Ishikawa (cell line): ENCODE measurements around the gene TMEM100.

ENCODE experiments used
- CEBPB ChIP-seq: IDR thresholded peaks from 2 replicates; pipeline ENCODE4 v1.6.1; 2012
- CREB1 ChIP-seq: IDR thresholded peaks from 2 replicates; pipeline ENCODE4 v1.6.1; 2012; ENCODE audit warnings: low read depth
- EGR1 ChIP-seq: IDR thresholded peaks from 2 replicates; pipeline ENCODE4 v1.6.1; 2012
- EP300 ChIP-seq: IDR thresholded peaks from 2 replicates; pipeline ENCODE4 v1.6.1; 2012; ENCODE audit warnings: borderline replicate concordance
- FOXM1 ChIP-seq: IDR thresholded peaks from 2 replicates; pipeline ENCODE4 v1.6.1; 2012; ENCODE audit warnings: low read depth, borderline replicate concordance
- MAX ChIP-seq: IDR thresholded peaks from 2 replicates; pipeline ENCODE4 v1.6.1; 2012
- NFIC ChIP-seq: IDR thresholded peaks from 2 replicates; pipeline ENCODE4 v1.6.1; 2012
- RAD21 ChIP-seq: IDR thresholded peaks from 2 replicates; pipeline ENCODE4 v1.6.1; 2012; ENCODE audit warnings: low read depth
- REST ChIP-seq: IDR thresholded peaks from 2 replicates; pipeline ENCODE4 v1.6.1; 2012; ENCODE audit warnings: low read depth, mild to moderate bottlenecking
- TAF1 ChIP-seq: IDR thresholded peaks from 2 replicates; pipeline ENCODE4 v1.6.1; 2012; ENCODE audit warnings: low read depth, mild to moderate bottlenecking
- TCF12 ChIP-seq: IDR thresholded peaks from 2 replicates; pipeline ENCODE4 v1.6.1; 2012; ENCODE audit warnings: low read depth
- TEAD4 ChIP-seq: IDR thresholded peaks from 2 replicates; pipeline ENCODE4 v1.6.1; 2012
- YY1 ChIP-seq: IDR thresholded peaks from 2 replicates; pipeline ENCODE4 v1.6.1; 2012; ENCODE audit warnings: low read depth
- ZBTB7A ChIP-seq: IDR thresholded peaks from 2 replicates; pipeline ENCODE4 v1.6.1; 2012; ENCODE audit warnings: low read depth
- TF ChIP-seq, protein P1 (sequence below): IDR thresholded peaks from 2 replicates; pipeline ENCODE4 v1.6.1; 2012

TMEM100 gene

GRCh38 chr17:55708175-55708974 is 14.3 kb downstream of the TMEM100 start:
- TF ChIP-seq CREB1 (no peak), CEBPB (no peak), TCF12 (no peak), EP300 (no peak), EGR1 (no peak), NFIC (no peak), REST (no peak), FOXM1 (no peak), TAF1 (no peak), RAD21 (no peak), TEAD4 (no peak), YY1 (no peak), MAX (no peak), ZBTB7A (no peak)
- TF ChIP-seq, protein P1, sequence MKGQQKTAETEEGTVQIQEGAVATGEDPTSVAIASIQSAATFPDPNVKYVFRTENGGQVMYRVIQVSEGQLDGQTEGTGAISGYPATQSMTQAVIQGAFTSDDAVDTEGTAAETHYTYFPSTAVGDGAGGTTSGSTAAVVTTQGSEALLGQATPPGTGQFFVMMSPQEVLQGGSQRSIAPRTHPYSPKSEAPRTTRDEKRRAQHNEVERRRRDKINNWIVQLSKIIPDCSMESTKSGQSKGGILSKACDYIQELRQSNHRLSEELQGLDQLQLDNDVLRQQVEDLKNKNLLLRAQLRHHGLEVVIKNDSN = no peak

- TF ChIP-seq FOXM1 = no peak
Observed at GRCh38 chr17:55706808-55707773, 15.6 kb downstream of the TMEM100 start.

- TF ChIP-seq, protein P1 = no peak
- TF ChIP-seq TCF12 (no peak), CREB1 (no peak), CEBPB (no peak), FOXM1 (no peak), NFIC (no peak), TAF1 (no peak)
Observed at GRCh38 chr17:55705847-55706246, 16.8 kb downstream of the TMEM100 start.

DNA sequence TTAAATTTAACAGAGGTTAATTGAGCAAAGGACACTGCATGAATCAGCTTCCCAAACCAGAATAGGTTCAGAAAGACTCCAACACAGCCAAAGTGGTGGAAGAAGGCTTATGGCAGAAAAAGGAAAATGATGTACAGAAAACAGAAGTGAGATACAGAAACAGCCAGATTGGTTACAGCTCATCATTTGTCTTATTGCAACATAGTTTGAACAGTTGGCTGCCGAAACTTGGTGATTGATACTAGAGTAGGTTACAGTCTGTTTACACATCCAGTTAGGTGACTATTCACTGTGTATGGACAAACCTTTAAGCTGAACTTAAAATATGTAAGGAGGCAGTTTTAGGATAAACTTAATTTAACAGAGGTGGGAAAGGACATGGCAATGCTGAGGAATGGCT is 18.3 kb downstream of the TMEM100 start:
- TF ChIP-seq EGR1 (no peak), CREB1 (no peak), NFIC (no peak), CEBPB (no peak), YY1 (no peak), FOXM1 (no peak), TEAD4 (no peak), TCF12 (no peak)
- TF ChIP-seq, protein P1 = no peak

DNA sequence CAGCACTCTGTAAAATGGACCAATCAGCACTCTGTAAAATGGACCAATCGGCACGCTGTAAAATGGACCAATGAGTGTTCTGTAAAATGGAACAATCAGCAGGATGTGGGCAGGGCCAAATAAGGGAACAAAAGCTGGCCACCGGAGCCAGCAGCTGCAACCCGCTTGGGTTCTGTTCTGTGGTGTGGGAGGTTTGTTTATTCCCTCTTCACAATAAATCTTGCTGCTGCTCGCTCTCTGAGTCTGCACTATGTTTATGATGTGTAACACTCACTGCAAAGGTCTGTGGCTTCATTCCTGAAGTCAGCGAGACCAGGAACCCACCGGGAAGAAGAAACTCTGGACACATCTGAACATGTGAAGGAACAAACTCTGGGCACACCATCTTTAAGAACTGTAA is 20.5 kb downstream of the TMEM100 start:
- TF ChIP-seq CREB1 (no peak), CEBPB (no peak), NFIC (no peak), REST (no peak), MAX (no peak), FOXM1 (no peak), ZBTB7A (no peak)
